Panc1 (cell line): ENCODE measurements around the gene CREB5. TPM values are rescaled to one million over a fixed set of nuclear protein-coding genes. Genes with fewer than 3 reads are reported as not detected.

Experiments used
- ATAC-seq: fragments of 200-7000 bp; cut with Tn5 transposase; 2 replicates; pipeline ENCODE4 v1.9.1; 2020; ENCODE audit warnings: mild to moderate bottlenecking, moderate library complexity
- BruUV-seq: library from RNA; stranded (reverse); fragments of 400-500 nt; replicated peaks from 2 replicates; lab custom pipeline; 2021; lab: Mats Ljungman, UMichigan
- CTCF ChIA-PET: fragments of 300-600 bp; sonication (Branson Sonifier 250); formaldehyde crosslinking; loops from one replicate; lab custom pipeline; 2022; ENCODE audit warnings: antibody characterized with exemption; lab: Charles Lee
- POLR2A ChIA-PET: fragments of 300-600 bp; sonication (Branson Sonifier 250); formaldehyde crosslinking; loops from one replicate; lab custom pipeline; 2022; ENCODE audit warnings: antibody characterized with exemption; lab: Charles Lee
- DNase-seq: peaks from one replicate; pipeline ENCODE4 v3.0.0-alpha.2; 2010; ENCODE audit warnings: low read depth, low spot score
- H3K27ac ChIP-seq: 2 replicates; pipeline ENCODE4 v1.5.1; 2011; ENCODE audit warnings: mild to moderate bottlenecking, low read length, inconsistent platforms
- H3K27me3 ChIP-seq: fragments of 200-500 bp; sonication (Bioruptor generic); 2 replicates; pipeline ENCODE4 v1.6.0; 2014; ENCODE audit warnings: low read length, inconsistent platforms; ENCODE audit not compliant: control insufficient read depth, insufficient read depth
- H3K36me3 ChIP-seq: fragments of 200-500 bp; sonication (Bioruptor generic); 2 replicates; pipeline ENCODE4 v1.5.1; 2014; ENCODE audit warnings: inconsistent platforms, mild to moderate bottlenecking, low read length, moderate library complexity; ENCODE audit not compliant: control insufficient read depth, insufficient read depth
- H3K4me1 ChIP-seq: 2 replicates; pipeline ENCODE4 v1.5.1; 2011; ENCODE audit warnings: inconsistent platforms, mild to moderate bottlenecking, low read length, moderate library complexity; ENCODE audit not compliant: control insufficient read depth, insufficient read depth
- H3K4me3 ChIP-seq, 2 experiments: 2 replicates each; pipeline ENCODE4 v1.5.1; 2011 to 2012; ENCODE audit warnings: low read depth in 2 of 2, low read length in 2 of 2, mild to moderate bottlenecking in 2 of 2, inconsistent platforms in 1 of 2, moderate library complexity in 1 of 2
- H3K9me3 ChIP-seq: fragments of 200-500 bp; sonication (Bioruptor generic); 2 replicates; pipeline ENCODE4 v1.5.1; 2014; ENCODE audit warnings: low read depth, mild to moderate bottlenecking, inconsistent platforms, low read length, moderate library complexity; ENCODE audit not compliant: control insufficient read depth, insufficient read depth
- CTCF ChIP-seq: fragments of 450-650 bp; IDR thresholded peaks from 2 replicates; pipeline ENCODE4 v1.5.1; 2017; ENCODE audit warnings: mild to moderate bottlenecking
- POLR2AphosphoS5 ChIP-seq: IDR thresholded peaks from 2 replicates; pipeline ENCODE4 v1.6.1; 2012; ENCODE audit warnings: mild to moderate bottlenecking, low read depth, low read length, moderate library complexity
- REST ChIP-seq, 2 experiments: IDR thresholded peaks; 2 replicates each; pipeline ENCODE4 v1.6.1; 2011 to 2012; ENCODE audit warnings: low read depth in 2 of 2, control low read depth in 1 of 2, low read length in 1 of 2, mild to moderate bottlenecking in 1 of 2, moderate library complexity in 1 of 2; ENCODE audit not compliant: insufficient read depth in 1 of 2
- SIN3A ChIP-seq: IDR thresholded peaks from 2 replicates; pipeline ENCODE4 v1.6.1; 2012; ENCODE audit warnings: low read depth, mild to moderate bottlenecking, low read length, moderate library complexity, borderline replicate concordance; ENCODE audit not compliant: insufficient read depth
- TCF7L2 ChIP-seq: IDR thresholded peaks from 2 replicates; pipeline ENCODE4 v1.6.1; 2011; ENCODE audit warnings: mild to moderate bottlenecking, low read depth, low read length, inconsistent platforms
- in situ Hi-C: cut with HindIII; loops from 2 replicates; pipeline ENCODE4 v1.10.0; 2016; ENCODE audit warnings: low sequenced_read_pairs, low pct_unique_long_range_greater_than_20kb
- intact Hi-C: fragments of 100-400 bp; cut with micrococcal nuclease; formaldehyde crosslinking; loops from one replicate; pipeline ENCODE4 v1.10.0; 2022; ENCODE audit not compliant: unreplicated experiment
- total RNA-seq: library from RNA; stranded (reverse); gene quantifications from one replicate; pipeline ENCODE4 v1.2.1, GENCODE V29; 2021; ENCODE audit not compliant: unreplicated experiment

The CREB5 gene
- total RNA-seq, 1 experiment from 2014 or later: 3.1 TPM

GRCh38 chr7:28677668-28678067 lies 265.4 kb downstream of the CREB5 start:
- POLR2A ChIA-PET: no interaction called here
- ATAC-seq: no peak
- Histone ChIP-seq H3K36me3 (no peaks in the 10 kb centered on the region), H3K27ac (no peak overlapping the region), H3K4me3 (no peak overlapping the region), H3K9me3 (no peaks in the 10 kb centered on the region), H3K4me1 (no peaks in the 10 kb centered on the region), H3K27me3 (no peaks in the 10 kb centered on the region)
- DNase-seq: no peak
- TF ChIP-seq SIN3A: no peak
- TF ChIP-seq POLR2AphosphoS5: no peak
- no peak for TF ChIP-seq CTCF
- TF ChIP-seq TCF7L2: no peak
- no peak for TF ChIP-seq REST (IDR thresholded peaks at IDR 0.05; ENCODE audit: insufficient read depth in 1 of 2, low read depth in 2 of 2, low read length in 1 of 2)
- CTCF ChIA-PET: interaction anchor here (0.6 kb wide), 1 partner anchor 557 kb away, joined by 3 read pairs; no protein-coding TSS in a partner anchor
- intact Hi-C loops: no loop called here
- in situ Hi-C loops: no loop called here
- BruUV-seq: no TSS peak

DNA sequence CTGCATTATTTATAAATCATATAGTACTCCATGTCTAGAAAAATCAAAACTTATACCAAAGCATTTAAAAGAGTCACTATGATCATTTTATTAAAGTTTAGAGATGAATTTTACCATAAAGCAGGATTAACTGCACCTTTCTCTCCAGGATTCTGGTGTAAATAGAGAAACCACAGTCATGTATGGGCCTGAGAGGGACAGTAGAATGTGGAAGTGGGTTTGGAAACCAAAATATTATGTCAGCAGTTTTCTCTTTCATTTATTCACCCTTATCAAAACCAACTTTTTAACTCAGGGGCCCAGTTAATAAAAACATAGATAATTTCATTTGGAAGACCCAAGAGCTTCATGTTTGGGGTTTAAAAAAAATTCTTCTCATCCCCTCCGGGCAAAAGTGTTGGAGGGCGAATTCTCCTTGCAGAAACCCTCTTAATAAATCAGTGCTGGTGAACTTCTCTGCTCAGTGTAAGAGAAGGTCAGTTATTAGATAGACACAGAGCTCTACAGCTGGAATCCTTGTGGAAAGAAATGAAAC lies 266.2 kb downstream of the CREB5 start:
- Histone ChIP-seq H3K36me3 (no peaks in the 10 kb centered on the region), H3K4me1 (no peaks in the 10 kb centered on the region), H3K4me3 (no peak overlapping the region), H3K9me3 (no peaks in the 10 kb centered on the region), H3K27me3 (no peaks in the 10 kb centered on the region), H3K27ac (no peak overlapping the region)
- no peak for ATAC-seq
- TF ChIP-seq TCF7L2 (no peak), POLR2AphosphoS5 (no peak), SIN3A (no peak), CTCF (no peak), REST (IDR thresholded peaks at IDR 0.05; ENCODE audit: insufficient read depth in 1 of 2, low read depth in 2 of 2, low read length in 1 of 2) (no peak)
- in situ Hi-C loops (no loop called here), intact Hi-C loops (no loop called here)
- DNase-seq: no peak
- no TSS peak for BruUV-seq
- CTCF ChIA-PET: interaction anchor here (0.6 kb wide), 1 partner anchor 238 kb away, joined by 3 read pairs; no protein-coding TSS in a partner anchor
- POLR2A ChIA-PET: no interaction called here
